ENCODE measurements around the gene PRKAG2. TPM values are rescaled to one million over a fixed set of nuclear protein-coding genes. Genes with fewer than 3 reads are reported as not detected.

PRKAG2 gene
- total and polyA plus RNA-seq, 2 of the 13 experiments (the other 11 are each of a cell fraction or from before 2014, with no cell fraction given), result 0.90 to 1.3 TPM

- 44% methylated on average over 2 of the region's 11 CpGs for WGBS (ENCODE audit: low lambda C conversion rate)
- DNase-seq (ENCODE audit: low spot score), result no peak
- H3K4me1 ChIP-seq (ENCODE audit: insufficient read depth, low read length), result no peaks in the 10 kb centered on the region
- FAIRE-seq, result no peak
- H3K4me2 ChIP-seq (ENCODE audit: low read depth, low read length), result no peak overlapping the region
- H4K20me1 ChIP-seq (ENCODE audit: insufficient read depth, low read length), result no peaks in the 10 kb centered on the region
- H2AFZ ChIP-seq (ENCODE audit: low read length), result no peak overlapping the region
- in situ Hi-C loops (cut with HindIII; ENCODE audit: extremely low pct_ligation_motif_present, low pct_unique_long_range_greater_than_20kb) (no loop called here), intact Hi-C loops (cut with micrococcal nuclease; ENCODE audit: unreplicated experiment) (no loop called here)
- ATAC-seq, result no peak
- no peak overlapping the region for H3K27ac ChIP-seq (ENCODE audit: extremely low read length, insufficient read depth, low read length)
- H3K9me3 ChIP-seq (ENCODE audit: low read length), result no peaks in the 10 kb centered on the region
- no peaks in the 10 kb centered on the region for H3K36me3 ChIP-seq (replicated peaks in 1 of 2; ENCODE audit: control insufficient read depth in 1 of 2, insufficient read depth in 2 of 2, low read length in 2 of 2)
- TF ChIP-seq ZNF142 (CRISPR knock-in tag; IDR thresholded peaks at IDR 0.05), result no peak
- no peak for TF ChIP-seq ASH2L (IDR thresholded peaks at IDR 0.05; ENCODE audit: insufficient read length, low read depth, low read length)
- TF ChIP-seq RAD51 (IDR thresholded peaks at IDR 0.05; ENCODE audit: borderline replicate concordance), result no peak
- TF ChIP-seq JARID2 (CRISPR knock-in tag; IDR thresholded peaks at IDR 0.05; ENCODE audit: insufficient replicate concordance), result no peak
- TF ChIP-seq ZNF782 (CRISPR knock-in tag; IDR thresholded peaks at IDR 0.05; ENCODE audit: borderline replicate concordance), result no peak
- TF ChIP-seq ZNF124 (CRISPR knock-in tag; IDR thresholded peaks at IDR 0.05), result no peak
- no peak for TF ChIP-seq BRD4 (CRISPR knock-in tag; IDR thresholded peaks at IDR 0.05)
- no peak for TF ChIP-seq SOX6 (IDR thresholded peaks at IDR 0.05)
- TF ChIP-seq SOX6 (CRISPR knock-in tag; IDR thresholded peaks at IDR 0.05), result no peak
- TF ChIP-seq REXO4 (CRISPR knock-in tag; IDR thresholded peaks at IDR 0.05; ENCODE audit: borderline replicate concordance), result no peak
- no peak for TF ChIP-seq ZNF724P (CRISPR knock-in tag; IDR thresholded peaks at IDR 0.05; ENCODE audit: borderline replicate concordance)
- no peak for TF ChIP-seq XRCC5 (optimal IDR thresholded peaks at IDR 0.05; ENCODE audit: low read length)
- TF ChIP-seq ZNF557 (CRISPR knock-in tag; IDR thresholded peaks at IDR 0.05), result no peak
- TF ChIP-seq MLXIP (CRISPR knock-in tag; IDR thresholded peaks at IDR 0.05; ENCODE audit: borderline replicate concordance), result no peak
- no peak for TF ChIP-seq ESRRA (CRISPR knock-in tag; IDR thresholded peaks at IDR 0.05; ENCODE audit: low read depth)
- TF ChIP-seq FOSL1 (CRISPR knock-in tag; IDR thresholded peaks at IDR 0.05; ENCODE audit: borderline replicate concordance), result no peak
- no peak for TF ChIP-seq KDM5A (IDR thresholded peaks at IDR 0.05; ENCODE audit: borderline replicate concordance, low read length)
- TF ChIP-seq ATAD3A (CRISPR knock-in tag; IDR thresholded peaks at IDR 0.05), result no peak
- no peak overlapping the region for H3K4me3 ChIP-seq (replicated peaks in 1 of 3; ENCODE audit: insufficient read depth in 1 of 3, low read depth in 2 of 3, low read length in 3 of 3)
- peaks cover 2 to 43% of the 10 kb centered on the region in 2 experiments; a peak in 2 of 5 replicates for H3K27me3 ChIP-seq (ENCODE audit: control insufficient read depth in 1 of 2, insufficient read depth in 2 of 2, low read length in 2 of 2)
- no TSS peak for BruUV-seq (replicated peaks)
- H3K79me2 ChIP-seq (ENCODE audit: insufficient read depth, low read length), result no peaks in the 10 kb centered on the region
- H3K9ac ChIP-seq (ENCODE audit: insufficient read depth, low read depth, low read length), result no peak overlapping the region
- ChIA-PET POLR2A (no interaction called here), CTCF (ENCODE audit: low intra/inter-chr PET ratio, low total read pairs) (no interaction called here)
Observed at GRCh38 chr7:151769188-151769821, 107.6 kb downstream of the PRKAG2 start.
